Adrenal gland (tissue), 5 donors: ENCODE results near the gene ADAMTSL3.

Experiments
- POLR2A ChIP-seq, 2 donors: fragments of 450-650 bp; IDR thresholded peaks; one replicate each; pipeline ENCODE4 v1.6.1; 2017; ENCODE audit warnings: antibody characterized with exemption in 2 of 2, mild to moderate bottlenecking in 2 of 2, moderate library complexity in 1 of 2
- TF ChIP-seq, protein P1 (sequence below), 6 experiments: fragments of 450-650 bp in 4 of 6; fragments of 200-600 bp in 2 of 6; sonication (generic) in 1 of 6; IDR thresholded peaks; 1 replicate in 5 of 6; 2 replicates in 1 of 6; pipeline versions ENCODE4 v1.5.1 to v1.8.0; 2016 to 2021; ENCODE audit warnings: antibody characterized with exemption in 6 of 6, mild to moderate bottlenecking in 2 of 6, moderate library complexity in 1 of 6
- donor health status: DM: no; HTN: no; CAD: no.

DNA sequence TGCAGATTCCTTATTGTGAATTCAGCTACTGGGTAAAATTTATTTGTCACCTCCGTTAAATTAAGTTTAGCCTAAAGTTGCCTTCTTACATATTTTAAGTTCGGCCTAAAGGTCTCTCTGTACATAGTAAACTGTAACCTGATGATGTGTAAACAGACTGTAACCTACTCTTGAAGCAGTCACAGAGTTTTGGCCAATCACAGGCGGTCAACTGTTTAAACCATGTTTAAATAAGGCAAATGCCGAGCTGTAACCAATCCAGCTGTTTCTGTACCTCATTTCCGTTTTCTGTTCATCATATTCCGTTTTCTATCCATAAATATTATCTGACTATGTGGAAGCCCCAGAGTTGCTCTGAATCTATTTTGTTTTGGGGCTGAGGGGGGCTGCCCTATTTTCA is 2.4 kb upstream of the ADAMTSL3 start:
- no peak for TF ChIP-seq POLR2A (IDR thresholded peaks at IDR 0.05)
- TF ChIP-seq, protein P1, sequence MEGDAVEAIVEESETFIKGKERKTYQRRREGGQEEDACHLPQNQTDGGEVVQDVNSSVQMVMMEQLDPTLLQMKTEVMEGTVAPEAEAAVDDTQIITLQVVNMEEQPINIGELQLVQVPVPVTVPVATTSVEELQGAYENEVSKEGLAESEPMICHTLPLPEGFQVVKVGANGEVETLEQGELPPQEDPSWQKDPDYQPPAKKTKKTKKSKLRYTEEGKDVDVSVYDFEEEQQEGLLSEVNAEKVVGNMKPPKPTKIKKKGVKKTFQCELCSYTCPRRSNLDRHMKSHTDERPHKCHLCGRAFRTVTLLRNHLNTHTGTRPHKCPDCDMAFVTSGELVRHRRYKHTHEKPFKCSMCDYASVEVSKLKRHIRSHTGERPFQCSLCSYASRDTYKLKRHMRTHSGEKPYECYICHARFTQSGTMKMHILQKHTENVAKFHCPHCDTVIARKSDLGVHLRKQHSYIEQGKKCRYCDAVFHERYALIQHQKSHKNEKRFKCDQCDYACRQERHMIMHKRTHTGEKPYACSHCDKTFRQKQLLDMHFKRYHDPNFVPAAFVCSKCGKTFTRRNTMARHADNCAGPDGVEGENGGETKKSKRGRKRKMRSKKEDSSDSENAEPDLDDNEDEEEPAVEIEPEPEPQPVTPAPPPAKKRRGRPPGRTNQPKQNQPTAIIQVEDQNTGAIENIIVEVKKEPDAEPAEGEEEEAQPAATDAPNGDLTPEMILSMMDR (IDR thresholded peaks at IDR 0.05) = no peak
